ENCODE results near the gene ARHGEF28.

Gene ARHGEF28

DNA sequence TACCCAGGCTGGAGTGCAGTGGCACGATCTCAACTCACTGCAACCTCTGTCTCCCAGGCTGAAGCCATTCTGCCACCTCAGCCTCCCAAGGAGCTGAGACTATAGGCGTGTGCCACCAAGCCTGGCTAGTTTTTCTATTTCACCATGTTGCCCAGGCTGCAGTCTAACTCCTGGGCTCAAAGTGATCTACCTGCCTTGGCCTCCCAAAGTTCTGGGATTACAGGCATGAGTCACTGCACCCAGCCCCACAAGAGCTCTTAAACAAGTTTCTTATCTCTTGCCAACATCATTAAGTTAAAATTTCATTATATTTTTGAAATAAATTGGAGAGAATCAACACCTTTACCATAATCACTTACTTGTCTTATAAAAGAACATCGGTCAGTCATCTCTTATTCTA, 280.3 kb downstream of the ARHGEF28 start:
- DNase-seq (ENCODE audit: low read depth) = no peak

DNA sequence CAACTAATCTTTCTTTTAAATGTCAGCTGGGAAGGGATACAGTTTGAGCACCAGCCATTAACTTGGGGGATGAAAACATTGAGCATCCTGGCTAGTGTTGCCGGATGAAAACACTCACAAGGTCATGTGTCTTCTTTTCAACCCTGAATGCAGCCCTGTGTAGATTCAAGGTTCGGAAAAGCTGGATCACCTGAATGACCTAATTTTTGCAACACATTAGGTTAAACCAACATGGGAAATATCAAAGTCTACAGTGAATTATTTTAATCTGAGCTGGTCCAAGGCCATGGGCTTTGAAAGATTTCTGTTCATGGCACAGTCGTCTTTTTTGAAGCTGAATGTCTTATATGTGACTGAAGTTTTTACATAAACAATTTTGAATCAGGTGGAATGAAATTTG, 281.2 kb downstream of the ARHGEF28 start:
- no peak for DNase-seq (ENCODE audit: low read depth)

DNA sequence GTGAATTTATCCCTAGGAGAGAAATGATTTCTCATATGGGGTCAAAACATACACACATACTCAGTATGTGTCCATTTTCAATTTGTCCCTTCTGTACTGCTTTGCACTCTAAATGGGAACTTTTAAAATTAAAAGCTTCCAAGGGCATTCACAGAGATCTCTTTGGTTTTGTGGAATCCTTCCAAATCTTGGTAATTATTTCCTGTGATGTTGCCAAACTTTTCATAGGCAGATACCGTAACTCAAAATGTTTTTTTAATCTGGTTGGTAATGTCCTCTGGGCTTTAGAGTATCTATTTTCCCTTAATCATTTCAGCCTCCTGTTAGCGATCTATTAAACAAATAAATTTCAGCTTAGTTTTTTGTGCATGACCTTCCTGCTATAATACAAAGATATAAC, 282.4 kb downstream of the ARHGEF28 start:
- DNase-seq (ENCODE audit: low read depth) = no peak

DNA sequence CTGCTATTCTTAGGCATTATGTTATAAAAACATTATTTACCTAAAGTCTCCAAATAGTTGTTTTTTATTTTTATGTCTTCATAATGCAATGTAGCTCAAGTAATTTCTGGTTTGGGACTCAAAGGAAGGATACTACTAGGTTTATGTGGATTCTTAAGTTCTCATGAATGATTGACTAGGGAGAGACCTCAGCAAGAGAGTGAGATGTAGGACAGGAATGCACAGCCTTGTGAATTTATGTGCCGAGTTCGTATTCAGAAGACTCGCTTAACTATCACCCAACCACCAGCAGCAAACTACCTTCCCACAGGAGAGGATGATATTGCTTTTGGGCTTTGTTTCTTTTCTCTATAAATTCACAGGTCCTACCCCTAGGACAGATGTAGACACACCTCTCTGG, 282.9 kb downstream of the ARHGEF28 start:
- DNase-seq (ENCODE audit: low read depth) = no peak

DNA sequence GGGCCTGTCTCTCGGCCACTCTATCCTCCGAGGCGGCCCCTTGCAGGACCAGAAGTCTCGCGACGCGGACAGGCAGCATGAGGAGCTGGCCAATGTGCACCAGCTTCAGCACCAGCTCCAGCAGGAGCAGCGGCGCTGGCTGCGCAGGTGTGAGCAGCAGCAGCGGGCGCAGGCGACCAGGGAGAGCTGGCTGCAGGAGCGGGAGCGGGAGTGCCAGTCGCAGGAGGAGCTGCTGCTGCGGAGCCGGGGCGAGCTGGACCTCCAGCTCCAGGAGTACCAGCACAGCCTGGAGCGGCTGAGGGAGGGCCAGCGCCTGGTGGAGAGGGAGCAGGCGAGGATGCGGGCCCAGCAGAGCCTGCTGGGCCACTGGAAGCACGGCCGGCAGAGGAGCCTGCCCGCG, 283.5 kb downstream of the ARHGEF28 start:
- DNase-seq (ENCODE audit: low read depth) = no peak

DNA sequence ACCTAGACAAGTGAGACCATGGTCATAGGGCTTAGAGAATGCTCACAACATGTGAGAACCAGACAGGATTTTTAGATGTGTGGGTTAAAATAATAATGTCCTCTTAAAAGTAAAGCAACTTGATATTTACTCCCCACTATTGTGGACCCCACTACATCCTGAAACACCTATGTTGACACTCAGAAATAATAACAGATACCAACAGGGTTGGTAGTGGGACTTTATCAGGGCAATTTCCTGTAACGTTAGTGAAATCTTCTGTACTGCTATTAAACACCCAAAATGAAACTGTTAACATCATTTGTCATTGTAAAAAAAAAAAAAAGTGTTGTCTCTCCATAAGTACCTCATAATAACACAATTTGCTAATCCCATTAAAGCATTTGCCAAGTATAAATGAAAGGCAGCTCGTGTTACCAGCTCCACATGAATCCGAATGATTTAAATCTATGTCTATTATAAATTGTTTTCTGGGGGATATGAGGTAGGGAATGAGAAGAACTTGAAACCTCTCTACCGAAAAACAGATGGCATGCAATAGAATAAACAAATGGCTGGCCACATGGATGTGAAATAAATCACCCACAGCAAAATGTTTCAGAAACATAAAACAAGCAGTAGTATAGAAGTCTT, 285.9 kb downstream of the ARHGEF28 start:
- no peak for DNase-seq (ENCODE audit: low read depth)

DNA sequence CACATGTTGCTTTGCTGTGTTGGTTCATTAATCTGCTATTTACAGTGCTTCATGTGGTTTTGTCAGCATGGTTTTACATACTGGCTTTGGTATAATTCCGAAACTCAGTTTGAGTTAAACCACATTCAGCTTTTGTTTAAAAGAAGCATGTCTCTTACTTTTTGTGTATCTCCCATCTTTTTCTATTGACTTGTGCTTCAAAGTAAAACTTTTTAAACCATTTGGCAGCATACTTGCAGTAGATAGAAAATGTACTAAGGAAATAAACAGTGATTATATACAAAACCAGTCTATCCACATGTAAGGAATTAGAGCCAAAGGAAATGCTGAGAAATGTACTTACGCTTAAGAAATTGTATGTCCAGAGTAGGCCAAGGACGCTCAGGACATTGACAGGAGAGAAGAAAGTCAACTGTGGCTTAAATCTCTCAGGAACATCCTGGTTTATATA, 286.9 kb downstream of the ARHGEF28 start:
- DNase-seq (ENCODE audit: low read depth) = no peak

DNA sequence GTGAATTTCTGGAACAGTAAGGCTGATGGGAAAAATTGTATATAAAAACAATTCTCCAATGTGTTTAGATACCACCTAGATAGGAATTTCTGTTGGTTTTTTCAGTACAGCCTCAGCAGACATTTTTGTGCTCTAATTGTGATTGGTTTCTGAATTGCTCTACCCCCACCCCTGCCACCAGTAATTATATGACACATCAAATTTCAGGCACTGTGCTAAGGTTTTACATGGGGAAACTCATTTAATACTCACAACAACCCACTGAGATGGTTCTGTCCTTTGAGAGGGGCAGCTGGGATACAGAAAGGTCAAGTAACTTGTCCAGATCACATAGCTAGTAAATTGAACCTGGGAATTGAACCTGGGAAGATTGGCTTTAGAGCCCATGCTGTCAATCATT, 288.0 kb downstream of the ARHGEF28 start:
- no peak for DNase-seq (ENCODE audit: low read depth)

DNA sequence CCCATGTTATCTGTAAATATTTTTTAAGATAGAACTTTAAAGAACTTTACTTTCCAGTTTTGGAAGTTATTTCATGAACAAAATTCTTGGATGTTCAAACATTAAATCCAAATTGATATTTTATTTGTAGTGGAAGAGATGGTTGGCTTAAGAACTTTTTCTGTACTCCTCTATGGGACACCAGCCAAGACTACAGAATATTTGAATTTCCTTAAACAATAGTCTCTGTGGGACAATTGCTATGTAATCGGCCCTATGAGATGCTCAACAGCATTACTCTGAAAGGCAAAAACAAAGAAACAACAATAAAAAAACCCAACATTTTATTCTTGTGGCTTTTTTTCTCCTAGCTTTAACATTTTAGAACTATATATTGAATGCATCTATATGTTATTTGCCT, 289.3 kb downstream of the ARHGEF28 start:
- DNase-seq (ENCODE audit: low read depth) = no peak

DNA sequence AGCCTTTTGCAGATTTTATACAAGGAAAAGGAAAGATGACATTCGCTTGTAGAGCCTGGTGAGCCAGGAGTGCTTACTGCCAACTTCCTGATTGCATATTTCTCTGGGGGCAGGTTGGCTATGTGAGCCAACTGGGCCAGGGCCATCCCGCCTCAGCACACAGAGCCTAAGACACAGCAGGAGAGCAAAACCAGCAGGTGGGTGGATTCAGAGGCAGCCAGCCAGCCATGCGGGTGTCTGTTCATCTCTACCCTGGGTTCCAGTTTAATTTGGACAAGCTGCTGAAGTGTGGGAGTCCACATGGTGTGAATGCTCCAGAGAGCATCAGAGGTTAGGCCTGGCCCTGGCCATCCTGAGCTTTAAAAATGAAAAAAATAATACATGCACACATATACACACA, 291.4 kb downstream of the ARHGEF28 start:
- DNase-seq (ENCODE audit: low read depth) = no peak

DNA sequence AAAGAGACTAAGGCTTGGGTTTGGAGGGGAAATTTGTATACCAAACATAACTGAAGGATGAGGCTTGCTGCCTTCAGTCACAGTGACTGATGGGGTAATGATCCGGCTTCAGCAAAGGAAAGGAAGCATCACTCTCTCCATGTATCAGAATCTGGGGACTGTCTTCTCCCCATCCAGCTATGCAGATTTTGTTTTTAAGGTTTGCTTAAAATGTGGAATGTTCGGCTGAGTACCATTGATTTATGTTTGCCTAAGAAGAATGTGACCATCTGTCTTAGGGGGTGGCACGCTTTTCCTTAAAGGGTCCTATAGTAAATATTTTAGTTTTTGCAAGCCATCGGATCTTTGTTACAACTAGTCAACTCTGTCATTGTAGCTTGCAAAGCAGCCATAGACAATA, 291.9 kb downstream of the ARHGEF28 start:
- DNase-seq (ENCODE audit: low read depth) = no peak

DNA sequence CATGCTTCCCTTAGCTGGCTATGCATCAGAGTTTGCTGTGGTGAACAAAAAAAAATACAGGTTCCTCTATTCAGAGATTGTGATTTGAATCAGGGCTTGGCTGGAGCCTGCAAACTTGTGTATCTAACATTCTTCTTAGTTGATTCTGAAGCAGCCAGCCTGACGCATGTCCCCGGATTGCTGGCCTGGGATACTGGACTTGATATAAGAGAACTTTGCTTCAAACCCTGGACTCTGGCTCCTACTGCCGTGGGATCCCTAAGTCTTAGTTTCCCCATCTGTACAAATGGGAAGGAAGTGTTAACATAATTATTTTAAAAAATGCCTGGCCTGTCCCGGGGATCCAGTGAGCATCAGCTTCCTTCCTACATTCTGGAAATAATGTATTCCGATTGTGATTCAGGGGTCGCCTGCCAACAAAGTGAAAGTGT, 292.8 kb downstream of the ARHGEF28 start:
- no peak for DNase-seq (ENCODE audit: low read depth)

DNA sequence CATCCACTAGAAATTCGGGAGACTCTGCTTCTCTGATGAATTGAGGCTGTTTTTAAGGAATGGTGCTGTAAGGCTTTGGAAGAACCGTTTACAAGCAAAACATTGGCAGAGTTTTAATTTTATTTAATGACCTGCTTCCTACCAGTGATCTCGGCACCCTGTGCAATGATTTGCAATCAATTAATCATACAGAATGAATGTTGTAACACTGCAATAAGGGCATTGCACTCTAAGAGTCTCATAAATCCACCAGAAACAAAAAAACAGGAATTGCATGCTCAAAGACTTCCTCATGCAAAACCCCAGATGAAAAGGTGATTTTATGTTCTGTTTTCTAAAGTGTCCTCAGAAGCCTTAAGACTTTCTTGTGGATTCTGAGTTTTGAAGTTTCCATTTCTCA, 295.7 kb downstream of the ARHGEF28 start:
- DNase-seq (ENCODE audit: low read depth) = no peak

DNA sequence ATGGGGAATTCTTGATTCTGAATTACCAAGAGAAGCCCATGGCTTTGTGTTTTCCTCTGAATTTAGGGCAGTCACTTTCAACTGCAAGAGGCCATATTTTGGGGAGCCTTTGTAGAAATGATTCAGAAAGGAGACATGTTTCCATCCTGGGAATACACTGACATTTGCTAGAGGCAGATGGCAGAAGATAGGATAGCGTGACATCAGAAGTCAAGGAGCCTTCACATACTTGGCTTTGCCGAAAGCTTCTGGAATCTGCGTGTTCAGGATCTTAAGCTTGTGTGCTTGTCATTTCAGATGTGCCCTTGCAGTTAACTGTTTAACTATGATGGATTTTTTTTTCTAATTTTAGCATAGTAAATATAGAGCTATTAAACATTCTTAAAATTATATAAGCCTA, 296.2 kb downstream of the ARHGEF28 start:
- DNase-seq (ENCODE audit: low read depth) = no peak

DNA sequence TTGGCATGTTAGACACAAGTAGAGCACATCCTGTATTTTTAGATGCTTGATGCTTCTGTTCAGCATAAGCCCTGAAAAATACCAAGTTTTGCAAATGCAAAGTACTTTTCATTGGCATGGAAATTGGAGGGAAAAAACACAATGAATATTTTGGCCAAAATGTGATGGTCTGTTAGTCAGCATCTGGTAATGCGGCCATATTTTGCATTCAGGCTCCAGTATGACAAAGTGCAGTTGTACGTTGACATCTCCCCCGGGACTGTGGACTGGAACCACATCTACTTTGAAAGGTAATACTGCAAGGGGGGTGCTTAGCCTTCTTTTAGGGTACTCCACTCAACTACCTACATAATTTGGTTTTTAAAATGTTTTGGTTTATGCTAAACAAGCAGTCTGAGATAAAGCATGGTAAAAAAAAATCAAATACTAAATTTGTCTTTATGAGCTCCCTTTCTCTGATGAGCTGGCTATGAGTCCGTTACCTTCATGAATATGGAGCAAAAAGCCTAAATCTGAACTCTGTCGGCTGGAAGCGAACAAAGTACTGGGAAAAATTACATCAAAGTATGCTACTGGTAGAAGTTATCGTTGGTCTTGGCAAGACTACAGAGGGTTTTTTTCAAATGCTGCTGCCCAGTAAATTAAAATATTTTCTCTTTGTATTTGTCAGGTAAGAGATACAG, 297.0 kb downstream of the ARHGEF28 start:
- no peak for DNase-seq (ENCODE audit: low read depth)

DNA sequence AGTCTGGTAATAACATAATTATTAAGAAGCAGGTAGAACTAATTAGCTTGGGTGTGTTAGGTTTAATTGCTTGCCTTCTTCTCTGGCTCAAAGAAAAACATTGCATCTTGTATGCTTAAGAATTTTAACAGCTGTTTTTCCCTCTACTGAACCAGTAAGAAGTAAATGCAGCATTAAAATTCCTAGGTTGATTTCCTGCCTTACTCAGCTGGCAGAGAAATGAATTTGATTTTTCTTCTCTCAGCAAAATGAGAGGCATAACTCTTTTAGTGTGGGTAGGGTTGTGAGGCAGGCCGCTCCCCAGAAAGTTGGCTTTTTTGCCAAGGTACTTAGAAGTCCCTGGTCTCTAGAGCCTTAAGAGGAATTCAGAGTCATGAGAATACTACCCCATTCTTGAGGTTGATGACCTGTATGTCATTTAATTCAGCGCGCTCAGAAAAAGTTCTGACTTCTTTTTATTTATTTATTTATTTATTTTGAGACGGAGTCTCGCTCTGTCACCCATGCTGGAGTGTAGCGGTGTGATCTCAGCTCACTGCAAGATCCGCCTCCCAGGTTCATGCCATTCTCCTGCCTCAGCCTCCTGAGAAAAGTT, 302.6 kb downstream of the ARHGEF28 start:
- no peak for DNase-seq (ENCODE audit: low read depth)

DNA sequence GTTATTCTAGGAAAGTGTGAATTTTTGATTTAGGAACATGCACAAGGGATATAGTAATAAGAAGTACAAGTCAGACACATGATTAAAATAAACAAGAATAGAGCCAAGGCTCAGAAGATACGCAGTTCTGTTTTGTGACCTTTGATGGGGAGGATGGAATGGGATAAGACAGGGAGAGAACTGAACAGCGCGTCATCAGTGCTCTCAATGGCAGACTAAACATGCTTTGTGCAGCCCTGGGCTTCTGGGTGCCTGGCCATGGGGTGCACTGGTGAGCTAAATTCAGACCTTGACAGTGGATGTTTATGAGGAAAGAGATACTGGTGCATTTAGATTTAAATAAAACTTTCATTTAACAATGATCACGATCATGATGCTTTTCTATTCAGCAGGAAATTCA, 309.7 kb downstream of the ARHGEF28 start:
- no peak for DNase-seq (ENCODE audit: low read depth)

DNA sequence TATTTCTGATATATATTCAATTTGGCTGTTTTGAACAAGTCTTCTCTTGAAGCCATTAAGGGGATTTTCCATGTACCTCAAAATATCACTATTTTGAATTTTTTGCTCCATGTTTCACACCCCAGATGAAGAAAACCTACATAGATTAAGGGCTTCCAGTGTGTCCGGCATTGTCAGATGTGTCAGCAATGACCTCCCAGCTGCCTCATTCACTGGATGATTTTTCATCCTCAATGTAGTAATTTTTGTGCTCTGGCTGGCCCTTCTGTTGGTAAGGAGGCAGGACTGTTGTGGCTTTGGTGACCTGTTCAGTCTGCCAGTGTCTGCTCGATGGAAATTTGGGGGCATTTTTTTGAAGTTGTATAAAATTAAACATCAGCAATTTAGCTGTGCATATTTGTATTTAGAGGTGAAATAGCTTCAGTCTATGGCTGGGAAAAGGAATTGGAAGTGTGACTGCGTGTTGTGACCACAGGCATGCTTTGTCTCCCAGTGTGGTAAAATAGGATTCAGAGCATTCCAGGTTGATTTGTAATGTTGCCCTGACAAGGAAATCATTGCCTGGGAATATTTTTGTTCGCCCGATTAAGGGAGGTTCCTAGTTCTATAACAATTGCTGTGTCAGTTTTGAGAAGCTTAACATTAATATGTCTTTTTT, 312.4 kb downstream of the ARHGEF28 start:
- peak; percentile 94 for DNase-seq (ENCODE audit: low read depth)

DNA sequence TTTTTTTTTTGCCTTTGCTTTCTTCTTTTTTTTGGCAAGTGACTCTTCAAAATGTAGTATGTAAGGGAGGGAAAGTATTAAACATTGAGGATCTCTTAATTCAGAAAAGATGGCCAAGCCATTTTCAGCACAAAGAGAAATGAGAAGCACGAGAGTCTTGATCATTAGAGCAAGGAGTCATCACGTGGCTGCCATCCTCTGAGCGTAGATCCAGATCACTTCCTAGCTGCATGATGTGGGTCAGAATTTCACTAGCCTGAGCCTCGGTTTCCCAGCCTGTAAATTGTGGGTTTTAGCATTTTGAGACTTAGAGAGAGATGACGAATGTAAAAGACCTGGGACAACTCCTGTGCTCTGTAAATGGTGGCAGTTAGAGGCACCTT, 312.9 kb downstream of the ARHGEF28 start:
- no peak for DNase-seq (ENCODE audit: low read depth)

DNA sequence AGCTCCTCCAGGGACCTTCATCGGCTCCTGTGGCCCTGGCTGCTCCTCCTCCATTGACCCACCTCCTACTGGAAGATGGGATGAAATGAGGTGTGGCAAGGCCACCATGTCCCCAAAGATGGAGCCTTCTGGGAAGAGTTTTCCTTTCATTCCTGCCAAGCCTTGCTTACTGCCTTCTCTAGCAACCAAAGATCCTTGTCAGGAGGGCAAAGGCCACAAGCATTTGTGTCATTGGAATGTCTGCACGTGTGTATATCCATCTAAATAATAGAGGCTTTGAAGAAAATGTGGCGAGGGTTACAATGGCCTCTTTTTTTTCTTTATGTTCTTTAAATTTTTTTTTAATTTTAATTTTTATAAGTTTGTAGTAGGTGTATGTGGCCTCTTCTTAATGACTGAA, 313.6 kb downstream of the ARHGEF28 start:
- no peak for DNase-seq (ENCODE audit: low read depth)

DNA sequence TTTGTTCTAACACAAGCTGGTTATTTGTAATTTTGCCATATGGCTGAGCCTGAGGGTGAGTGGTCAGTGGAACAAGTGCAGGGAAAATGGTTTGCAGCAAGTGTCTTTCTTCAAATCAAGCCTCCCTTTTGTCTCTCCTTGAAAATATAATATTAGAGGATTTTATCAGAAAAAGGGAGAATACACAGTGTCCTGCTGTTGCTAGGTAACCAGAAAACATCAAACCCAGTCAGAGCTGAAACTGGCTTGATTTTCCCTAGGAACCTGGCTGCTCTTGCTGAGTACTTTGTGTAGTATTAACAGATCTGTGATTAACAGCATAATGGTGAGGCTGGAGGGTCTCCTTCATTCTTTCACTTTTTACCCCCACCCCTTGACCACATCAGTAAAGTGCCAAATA, 314.0 kb downstream of the ARHGEF28 start:
- DNase-seq (ENCODE audit: low read depth) = no peak

DNA sequence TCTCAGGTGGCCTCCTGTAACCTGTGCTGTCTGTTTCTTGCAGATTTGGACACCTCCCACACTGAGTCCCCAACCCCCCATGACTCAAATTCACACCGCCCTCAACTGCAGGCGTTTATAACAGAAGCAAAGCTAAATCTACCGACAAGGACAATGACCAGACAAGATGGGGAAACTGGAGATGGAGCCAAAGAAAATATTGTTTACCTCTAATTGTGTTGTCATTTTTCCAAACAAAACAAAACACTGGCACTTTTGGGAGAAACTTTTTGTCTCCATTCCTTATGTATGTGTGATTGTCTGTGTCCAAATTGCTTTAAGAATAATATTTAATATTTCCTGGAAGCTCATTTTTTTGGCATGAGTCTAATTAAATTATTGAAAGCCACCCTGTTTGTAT, 314.8 kb downstream of the ARHGEF28 start:
- no peak for DNase-seq (ENCODE audit: low read depth)

DNA sequence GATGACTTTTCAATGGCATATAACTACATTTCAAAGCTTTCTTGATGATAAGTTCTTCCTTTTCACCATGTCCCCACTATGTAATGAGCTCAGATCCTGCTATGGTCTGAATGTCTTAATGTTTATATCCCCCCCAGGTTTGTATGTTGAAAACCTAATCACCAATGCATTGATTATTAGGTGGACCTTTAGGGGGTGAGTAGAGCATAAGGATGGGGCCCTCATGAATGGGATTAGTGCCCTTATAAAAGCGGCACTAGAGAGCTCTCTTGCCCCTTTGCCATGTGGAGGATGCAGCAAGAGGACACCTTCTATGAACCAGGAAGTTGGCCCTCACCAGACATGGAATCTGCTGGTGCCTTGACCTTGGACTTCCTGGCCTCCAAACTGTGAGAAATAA, 316.8 kb downstream of the ARHGEF28 start:
- no peak for DNase-seq (ENCODE audit: low read depth)

Measured in HS-5 (cell line).